ENCODE measurements around the gene GRID1.

DNA sequence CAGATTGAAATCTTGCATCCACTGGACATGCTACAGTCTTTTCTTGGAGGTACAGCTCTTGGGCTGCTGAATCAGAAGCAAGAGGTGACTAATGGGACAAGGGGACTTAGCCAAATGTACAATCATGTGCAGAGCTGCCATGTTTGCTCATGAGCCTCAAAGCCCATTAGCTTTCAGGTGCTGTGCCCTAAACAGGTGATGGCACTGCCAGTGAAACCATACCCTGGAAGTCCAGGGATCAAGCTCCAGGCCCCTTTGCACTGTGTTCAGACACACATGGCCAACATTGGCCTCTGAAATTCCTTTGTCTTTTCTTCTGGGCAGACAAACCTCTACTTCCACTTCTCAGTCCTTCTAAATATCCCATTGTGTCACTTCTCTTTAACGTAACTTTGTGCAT is 328.2 kb downstream of the GRID1 start:
- TF ChIP-seq, protein P1, sequence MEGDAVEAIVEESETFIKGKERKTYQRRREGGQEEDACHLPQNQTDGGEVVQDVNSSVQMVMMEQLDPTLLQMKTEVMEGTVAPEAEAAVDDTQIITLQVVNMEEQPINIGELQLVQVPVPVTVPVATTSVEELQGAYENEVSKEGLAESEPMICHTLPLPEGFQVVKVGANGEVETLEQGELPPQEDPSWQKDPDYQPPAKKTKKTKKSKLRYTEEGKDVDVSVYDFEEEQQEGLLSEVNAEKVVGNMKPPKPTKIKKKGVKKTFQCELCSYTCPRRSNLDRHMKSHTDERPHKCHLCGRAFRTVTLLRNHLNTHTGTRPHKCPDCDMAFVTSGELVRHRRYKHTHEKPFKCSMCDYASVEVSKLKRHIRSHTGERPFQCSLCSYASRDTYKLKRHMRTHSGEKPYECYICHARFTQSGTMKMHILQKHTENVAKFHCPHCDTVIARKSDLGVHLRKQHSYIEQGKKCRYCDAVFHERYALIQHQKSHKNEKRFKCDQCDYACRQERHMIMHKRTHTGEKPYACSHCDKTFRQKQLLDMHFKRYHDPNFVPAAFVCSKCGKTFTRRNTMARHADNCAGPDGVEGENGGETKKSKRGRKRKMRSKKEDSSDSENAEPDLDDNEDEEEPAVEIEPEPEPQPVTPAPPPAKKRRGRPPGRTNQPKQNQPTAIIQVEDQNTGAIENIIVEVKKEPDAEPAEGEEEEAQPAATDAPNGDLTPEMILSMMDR (conservative IDR thresholded peaks at IDR 0.05; ENCODE audit: low read depth, low read length) = no peak
- no peak for TF ChIP-seq EZH2phosphoT487 (IDR thresholded peaks at IDR 0.05; ENCODE audit: borderline replicate concordance, low read length)

Data from PC-3 (cell line).